ENCODE results near the gene DCAF15.

The DCAF15 gene

GRCh38 chr19:13984875-13985741, 32.8 kb downstream of the DCAF15 start:
- no peak overlapping the region for H3K9ac ChIP-seq (ENCODE audit: insufficient read length)
- no peaks in the 10 kb centered on the region for H3K9me3 ChIP-seq (ENCODE audit: low read depth, low read length)
- H3K36me3 ChIP-seq (ENCODE audit: insufficient read depth, low read length): no peaks in the 10 kb centered on the region
- no peak for TF ChIP-seq FOXP2 (optimal IDR thresholded peaks at IDR 0.05; ENCODE audit: control extremely low read depth, extremely low read length, insufficient read depth)
- no peak for TF ChIP-seq EZH2 (IDR thresholded peaks at IDR 0.05)
- TF ChIP-seq POLR2AphosphoS5 (IDR thresholded peaks at IDR 0.05; ENCODE audit: borderline replicate concordance, low read depth, low read length): no peak
- H3K4me3 ChIP-seq: no peak overlapping the region
- H3K27ac ChIP-seq: peak overlapping the region; percentile 78
- DNase-seq (ENCODE audit: low read depth, low spot score): no peak

GRCh38 chr19:13985771-13986347, 33.5 kb downstream of the DCAF15 start:
- no peak for DNase-seq (ENCODE audit: low read depth, low spot score)
- TF ChIP-seq FOXP2 (optimal IDR thresholded peaks at IDR 0.05; ENCODE audit: control extremely low read depth, extremely low read length, insufficient read depth) (no peak), POLR2AphosphoS5 (IDR thresholded peaks at IDR 0.05; ENCODE audit: borderline replicate concordance, low read depth, low read length) (no peak), EZH2 (IDR thresholded peaks at IDR 0.05) (no peak)
- peak overlapping the region; percentile 78 for H3K27ac ChIP-seq
- H3K36me3 ChIP-seq (ENCODE audit: insufficient read depth, low read length): no peaks in the 10 kb centered on the region
- H3K9me3 ChIP-seq (ENCODE audit: low read depth, low read length): no peaks in the 10 kb centered on the region
- H3K9ac ChIP-seq (ENCODE audit: insufficient read length): peak overlapping the region; percentile 47
- H3K4me3 ChIP-seq: peak overlapping the region; percentile 45

GRCh38 chr19:13986348-13986904, 34.1 kb downstream of the DCAF15 start:
- Histone ChIP-seq H3K27ac (peak overlapping the region; percentile 78), H3K36me3 (ENCODE audit: insufficient read depth, low read length) (no peaks in the 10 kb centered on the region), H3K4me3 (peak overlapping the region; percentile 45), H3K9me3 (ENCODE audit: low read depth, low read length) (no peaks in the 10 kb centered on the region), H3K9ac (ENCODE audit: insufficient read length) (peak overlapping the region; percentile 47)
- peak; percentile 40 for DNase-seq (ENCODE audit: low read depth, low spot score)
- TF ChIP-seq POLR2AphosphoS5 (IDR thresholded peaks at IDR 0.05; ENCODE audit: borderline replicate concordance, low read depth, low read length): peak; percentile 31; the same call in 1 of the 2 replicates
- TF ChIP-seq EZH2 (IDR thresholded peaks at IDR 0.05): no peak
- TF ChIP-seq FOXP2 (optimal IDR thresholded peaks at IDR 0.05; ENCODE audit: control extremely low read depth, extremely low read length, insufficient read depth): no peak

- Histone ChIP-seq H3K4me3 (no peak overlapping the region), H3K36me3 (ENCODE audit: insufficient read depth, low read length) (no peaks in the 10 kb centered on the region; the same call in 1 of the 2 replicates), H3K9me3 (ENCODE audit: low read depth, low read length) (no peaks in the 10 kb centered on the region), H3K27ac (peak overlapping the region; percentile 78), H3K9ac (ENCODE audit: insufficient read length) (no peak overlapping the region)
- DNase-seq (ENCODE audit: low read depth, low spot score): no peak
- no peak for TF ChIP-seq POLR2AphosphoS5 (IDR thresholded peaks at IDR 0.05; ENCODE audit: borderline replicate concordance, low read depth, low read length)
- no peak for TF ChIP-seq EZH2 (IDR thresholded peaks at IDR 0.05)
- no peak for TF ChIP-seq FOXP2 (optimal IDR thresholded peaks at IDR 0.05; ENCODE audit: control extremely low read depth, extremely low read length, insufficient read depth)
Observed at GRCh38 chr19:13987101-13987890, 35.0 kb downstream of the DCAF15 start.

GRCh38 chr19:13989487-13989886, 37.2 kb downstream of the DCAF15 start:
- no peak for TF ChIP-seq POLR2AphosphoS5 (IDR thresholded peaks at IDR 0.05; ENCODE audit: borderline replicate concordance, low read depth, low read length)
- no peak for TF ChIP-seq FOXP2 (optimal IDR thresholded peaks at IDR 0.05; ENCODE audit: control extremely low read depth, extremely low read length, insufficient read depth)
- H3K36me3 ChIP-seq (ENCODE audit: insufficient read depth, low read length): no peaks in the 10 kb centered on the region; the same call in 1 of the 2 replicates
- H3K9ac ChIP-seq (ENCODE audit: insufficient read length): no peak overlapping the region
- no peak overlapping the region for H3K27ac ChIP-seq
- no peak for DNase-seq (ENCODE audit: low read depth, low spot score)
- no peak overlapping the region for H3K4me3 ChIP-seq
- no peaks in the 10 kb centered on the region for H3K9me3 ChIP-seq (ENCODE audit: low read depth, low read length)

- Histone ChIP-seq H3K36me3 (ENCODE audit: insufficient read depth, low read length) (no peaks in the 10 kb centered on the region; the same call in 1 of the 2 replicates), H3K27ac (no peak overlapping the region), H3K9me3 (ENCODE audit: low read depth, low read length) (no peaks in the 10 kb centered on the region), H3K9ac (ENCODE audit: insufficient read length) (no peak overlapping the region), H3K4me3 (no peak overlapping the region)
- TF ChIP-seq POLR2AphosphoS5 (IDR thresholded peaks at IDR 0.05; ENCODE audit: borderline replicate concordance, low read depth, low read length) (no peak), FOXP2 (optimal IDR thresholded peaks at IDR 0.05; ENCODE audit: control extremely low read depth, extremely low read length, insufficient read depth) (no peak), EZH2 (IDR thresholded peaks at IDR 0.05) (no peak)
- no peak for DNase-seq (ENCODE audit: low read depth, low spot score)
Observed at GRCh38 chr19:13990085-13990484, 37.8 kb downstream of the DCAF15 start.

GRCh38 chr19:13992025-13992424, 39.7 kb downstream of the DCAF15 start:
- TF ChIP-seq POLR2AphosphoS5 (IDR thresholded peaks at IDR 0.05; ENCODE audit: borderline replicate concordance, low read depth, low read length) (no peak), FOXP2 (optimal IDR thresholded peaks at IDR 0.05; ENCODE audit: control extremely low read depth, extremely low read length, insufficient read depth) (no peak)
- no peak overlapping the region for H3K9ac ChIP-seq (ENCODE audit: insufficient read length)
- H3K36me3 ChIP-seq (ENCODE audit: insufficient read depth, low read length): no peaks in the 10 kb centered on the region; the same call in 1 of the 2 replicates
- no peak for DNase-seq (ENCODE audit: low read depth, low spot score)
- H3K27ac ChIP-seq: no peak overlapping the region
- H3K9me3 ChIP-seq (ENCODE audit: low read depth, low read length): no peaks in the 10 kb centered on the region
- H3K4me3 ChIP-seq: no peak overlapping the region
